ENCODE results near the gene IL21R.

IL21R gene

DNA sequence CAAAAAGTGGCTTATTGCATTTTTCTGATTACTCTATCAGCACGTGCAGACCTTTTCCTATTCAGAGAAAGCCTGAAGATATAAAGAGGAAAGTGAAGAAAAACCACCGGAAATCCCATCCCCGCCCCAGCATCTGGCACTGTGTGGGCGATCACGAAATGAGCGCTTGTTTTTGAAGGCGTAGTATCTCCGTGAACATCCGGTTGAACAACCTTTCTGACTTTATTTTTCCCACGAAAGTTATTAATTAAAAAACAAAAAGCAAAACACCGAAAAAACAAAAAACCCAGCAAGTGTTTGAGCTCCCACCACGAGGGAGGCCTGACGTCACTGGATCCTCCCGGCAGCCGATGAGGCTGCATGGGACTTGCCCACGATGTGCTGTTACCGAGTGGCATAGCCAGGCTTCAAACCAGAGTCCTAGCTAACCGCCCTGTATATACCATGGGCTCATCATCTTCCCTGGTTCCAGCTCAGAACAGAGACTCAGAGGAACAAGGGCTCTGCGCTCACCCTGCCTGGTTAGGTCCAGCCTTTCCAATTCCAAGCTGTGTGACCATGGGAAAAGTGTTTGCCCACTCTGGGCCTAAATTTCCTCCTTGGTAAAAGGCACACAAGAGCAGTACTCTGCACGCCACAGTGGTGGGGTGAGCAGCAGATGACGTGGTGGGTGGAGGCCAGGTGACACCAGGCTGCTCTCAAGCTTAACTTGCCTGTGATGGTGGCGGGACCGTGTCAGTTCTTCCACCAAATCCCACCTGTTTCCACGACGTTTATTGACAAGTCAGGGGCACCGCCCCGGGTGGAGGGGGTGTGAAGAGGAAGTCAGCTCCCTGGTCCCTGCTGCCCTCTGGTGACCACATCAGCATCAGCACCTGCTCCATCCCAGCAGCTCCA lies 34.3 kb upstream of the IL21R start:
- TF ChIP-seq, protein P1, sequence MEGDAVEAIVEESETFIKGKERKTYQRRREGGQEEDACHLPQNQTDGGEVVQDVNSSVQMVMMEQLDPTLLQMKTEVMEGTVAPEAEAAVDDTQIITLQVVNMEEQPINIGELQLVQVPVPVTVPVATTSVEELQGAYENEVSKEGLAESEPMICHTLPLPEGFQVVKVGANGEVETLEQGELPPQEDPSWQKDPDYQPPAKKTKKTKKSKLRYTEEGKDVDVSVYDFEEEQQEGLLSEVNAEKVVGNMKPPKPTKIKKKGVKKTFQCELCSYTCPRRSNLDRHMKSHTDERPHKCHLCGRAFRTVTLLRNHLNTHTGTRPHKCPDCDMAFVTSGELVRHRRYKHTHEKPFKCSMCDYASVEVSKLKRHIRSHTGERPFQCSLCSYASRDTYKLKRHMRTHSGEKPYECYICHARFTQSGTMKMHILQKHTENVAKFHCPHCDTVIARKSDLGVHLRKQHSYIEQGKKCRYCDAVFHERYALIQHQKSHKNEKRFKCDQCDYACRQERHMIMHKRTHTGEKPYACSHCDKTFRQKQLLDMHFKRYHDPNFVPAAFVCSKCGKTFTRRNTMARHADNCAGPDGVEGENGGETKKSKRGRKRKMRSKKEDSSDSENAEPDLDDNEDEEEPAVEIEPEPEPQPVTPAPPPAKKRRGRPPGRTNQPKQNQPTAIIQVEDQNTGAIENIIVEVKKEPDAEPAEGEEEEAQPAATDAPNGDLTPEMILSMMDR (conservative IDR thresholded peaks at IDR 0.05; ENCODE audit: low read depth, low read length): peak; percentile 88
- no peak overlapping the region for H3K4me3 ChIP-seq (ENCODE audit: low read length)
- DNase-seq (ENCODE audit: low read depth): no peak

DNA sequence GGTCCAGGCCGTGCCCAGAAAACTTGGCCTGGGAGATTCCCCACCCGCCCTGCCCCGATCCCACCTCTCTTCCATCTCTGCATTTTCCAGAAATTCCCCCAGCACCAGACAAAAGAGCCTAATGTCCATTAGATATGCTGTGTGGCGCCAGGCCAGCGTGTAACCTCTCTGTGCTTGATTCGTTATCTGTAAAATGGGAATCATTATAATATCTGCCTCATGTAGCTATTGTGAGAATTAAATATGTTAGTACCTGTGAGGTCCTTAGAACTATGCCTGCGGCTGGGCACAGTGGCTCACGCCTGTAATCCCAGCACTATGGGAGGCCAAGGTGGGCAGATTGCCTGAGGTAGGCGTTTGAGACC lies 33.6 kb upstream of the IL21R start:
- no peak overlapping the region for H3K4me3 ChIP-seq (ENCODE audit: low read length)
- DNase-seq (ENCODE audit: low read depth): no peak
- TF ChIP-seq, protein P1 (conservative IDR thresholded peaks at IDR 0.05; ENCODE audit: low read depth, low read length): no peak

DNA sequence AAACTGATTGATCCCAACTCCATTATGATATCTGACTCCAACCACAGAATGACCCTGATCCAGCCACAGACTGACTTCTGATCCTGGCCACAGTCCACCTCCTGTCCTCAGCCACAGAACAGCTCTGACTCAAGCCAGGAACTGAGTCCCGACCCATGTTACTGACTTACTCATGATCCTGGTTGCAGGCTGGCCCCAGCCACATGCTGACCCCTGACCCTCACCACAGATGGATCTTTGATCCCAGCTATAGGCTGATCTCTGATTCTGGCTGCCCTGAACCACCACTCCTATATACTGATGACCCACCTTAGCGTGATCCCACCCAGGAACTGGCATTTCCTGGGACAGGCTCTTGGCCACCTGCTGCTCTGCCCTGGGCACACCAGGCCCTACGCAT lies 32.2 kb upstream of the IL21R start:
- DNase-seq (ENCODE audit: low read depth): no peak
- no peak overlapping the region for H3K4me3 ChIP-seq (ENCODE audit: low read length)
- TF ChIP-seq, protein P1 (conservative IDR thresholded peaks at IDR 0.05; ENCODE audit: low read depth, low read length): no peak

DNA sequence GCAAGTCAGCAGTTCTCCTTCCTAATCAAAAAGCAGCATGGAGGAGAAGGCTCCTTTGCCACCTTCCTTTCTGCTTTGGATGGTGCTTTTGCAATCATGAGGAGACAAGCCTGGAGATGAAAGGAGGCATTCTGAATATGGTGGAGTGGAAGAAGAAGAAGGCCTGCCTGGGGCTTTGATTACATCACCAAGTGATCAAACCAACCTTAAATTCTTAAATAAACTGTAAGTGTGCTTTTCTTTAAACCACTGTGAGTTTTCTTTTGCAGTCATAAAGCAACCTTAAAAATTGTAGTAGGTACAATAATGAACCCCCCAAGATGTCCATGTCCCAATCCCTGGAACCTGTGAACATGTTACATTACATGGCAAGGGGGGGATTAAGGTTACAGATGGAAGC lies 31.7 kb upstream of the IL21R start:
- no peak for DNase-seq (ENCODE audit: low read depth)
- TF ChIP-seq, protein P1 (conservative IDR thresholded peaks at IDR 0.05; ENCODE audit: low read depth, low read length): no peak
- no peak overlapping the region for H3K4me3 ChIP-seq (ENCODE audit: low read length)

DNA sequence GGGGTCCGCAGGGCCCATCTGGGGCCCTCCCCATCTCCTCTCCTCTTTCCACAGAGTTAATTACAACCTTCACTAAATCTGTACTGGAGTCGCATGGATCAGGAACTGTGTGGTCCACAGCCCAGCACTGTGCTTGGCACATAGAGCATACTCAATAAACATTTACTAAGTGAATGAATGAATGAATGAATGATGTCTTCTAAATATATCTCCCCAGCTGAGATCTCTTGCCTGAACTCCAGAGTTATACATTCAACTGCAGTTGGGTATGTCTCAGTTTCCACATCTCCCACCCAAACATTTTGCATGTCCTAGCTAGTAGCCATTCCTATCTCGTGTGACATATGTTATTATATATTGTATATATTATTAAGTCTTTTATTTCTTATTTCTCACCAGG lies 28.7 kb upstream of the IL21R start:
- TF ChIP-seq, protein P1 (conservative IDR thresholded peaks at IDR 0.05; ENCODE audit: low read depth, low read length): no peak
- H3K4me3 ChIP-seq (ENCODE audit: low read length): no peak overlapping the region
- DNase-seq (ENCODE audit: low read depth): no peak

DNA sequence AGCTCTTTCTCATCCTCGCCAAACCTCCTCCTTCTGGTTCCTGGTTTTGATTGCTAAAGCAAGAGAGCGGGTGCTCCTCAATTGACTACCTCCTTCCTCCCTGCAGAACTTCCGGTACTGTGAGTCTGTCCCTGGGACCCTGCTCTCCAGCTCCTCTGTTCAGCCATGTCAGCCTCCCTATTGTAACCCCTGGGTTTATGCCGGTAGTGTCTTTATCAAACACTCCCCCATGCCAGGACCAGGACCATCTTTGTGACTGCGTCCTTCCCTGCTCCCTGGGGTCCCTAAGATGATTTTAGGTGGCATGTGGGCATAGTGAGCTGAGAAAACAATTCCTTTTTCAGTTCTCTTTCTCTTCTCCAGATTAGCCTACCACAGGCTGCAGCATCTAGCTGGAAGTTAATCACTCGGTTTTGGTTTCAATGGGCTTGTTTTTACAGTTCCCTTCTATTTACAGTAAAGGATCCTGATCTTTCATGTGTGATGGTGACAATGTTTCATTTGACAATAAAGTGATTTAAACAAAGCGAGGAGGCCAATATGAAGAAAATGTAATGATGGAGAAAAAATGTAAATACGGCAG lies 27.7 kb upstream of the IL21R start:
- TF ChIP-seq, protein P1 (conservative IDR thresholded peaks at IDR 0.05; ENCODE audit: low read depth, low read length): no peak
- H3K4me3 ChIP-seq (ENCODE audit: low read length): no peak overlapping the region
- DNase-seq (ENCODE audit: low read depth): no peak
